ENCODE measurements around the gene EML1.

- TF ChIP-seq CTCF (IDR thresholded peaks at IDR 0.05; ENCODE audit: poor library complexity) (no peak), EZH2phosphoT487 (IDR thresholded peaks at IDR 0.05; ENCODE audit: low read depth, severe bottlenecking, unreplicated experiment) (no peak), EZH2 (IDR thresholded peaks at IDR 0.05; ENCODE audit: borderline replicate concordance) (no peak)
Measured at GRCh38 chr14:99749763-99750715, 43.2 kb upstream of the EML1 start.

All from hepatocyte (in vitro differentiated cells).